WTC11 (cell line): ENCODE measurements around the gene KCNC3.

ENCODE experiments used
- CREM ChIP-seq: sonication (generic); formaldehyde crosslinking; IDR thresholded peaks from 2 replicates; pipeline ENCODE4 v1.8.1; 2022; ENCODE audit warnings: mild to moderate bottlenecking, missing genetic modification reagents, moderate library complexity
- ELF4 ChIP-seq: sonication (generic); formaldehyde crosslinking; IDR thresholded peaks from 2 replicates; pipeline ENCODE4 v1.8.1; 2022; ENCODE audit warnings: low read depth, mild to moderate bottlenecking, moderate library complexity, missing genetic modification reagents
- FOXJ3 ChIP-seq: sonication (generic); formaldehyde crosslinking; IDR thresholded peaks from 2 replicates; pipeline ENCODE4 v1.9.0; 2021; ENCODE audit warnings: missing genetic modification reagents, mild to moderate bottlenecking, borderline replicate concordance
- GABPB1 ChIP-seq: sonication (generic); formaldehyde crosslinking; IDR thresholded peaks from 2 replicates; pipeline ENCODE4 v1.8.1; 2023; ENCODE audit warnings: mild to moderate bottlenecking, missing genetic modification reagents
- HMGA2 ChIP-seq: fragments of 250-450 bp; sonication (Bioruptor Pico); IDR thresholded peaks from 2 replicates; pipeline ENCODE4 v1.4.0; 2021; ENCODE audit warnings: mild to moderate bottlenecking, moderate library complexity
- JUN ChIP-seq: sonication (generic); formaldehyde crosslinking; IDR thresholded peaks from 2 replicates; pipeline ENCODE4 v1.8.0; 2023; ENCODE audit warnings: mild to moderate bottlenecking, missing genetic modification reagents
- NFYB ChIP-seq: sonication (generic); formaldehyde crosslinking; conservative IDR thresholded peaks from 2 replicates; pipeline ENCODE4 v1.8.0; 2022; ENCODE audit warnings: low read depth, missing genetic modification reagents
- SMAD4 ChIP-seq: sonication (generic); formaldehyde crosslinking; IDR thresholded peaks from 2 replicates; pipeline ENCODE4 v1.8.0; 2022; ENCODE audit warnings: mild to moderate bottlenecking, missing genetic modification reagents
- SOX15 ChIP-seq: fragments of 250-450 bp; sonication (Bioruptor Pico); IDR thresholded peaks from 2 replicates; pipeline ENCODE4 v1.9.0; 2021; ENCODE audit warnings: mild to moderate bottlenecking
- TF ChIP-seq, protein P1 (sequence below): fragments of 200-600 bp; IDR thresholded peaks from 2 replicates; pipeline ENCODE4 v1.8.0; 2022; ENCODE audit warnings: antibody characterized with exemption
- TF ChIP-seq, protein P2 (sequence below): sonication (generic); formaldehyde crosslinking; IDR thresholded peaks from 2 replicates; pipeline ENCODE4 v1.8.1; 2022; ENCODE audit warnings: missing genetic modification reagents, borderline replicate concordance
- TF ChIP-seq, protein P3 (sequence below): sonication (generic); formaldehyde crosslinking; IDR thresholded peaks from 2 replicates; pipeline ENCODE4 v1.8.0; 2022; ENCODE audit warnings: mild to moderate bottlenecking, missing genetic modification reagents

DNA sequence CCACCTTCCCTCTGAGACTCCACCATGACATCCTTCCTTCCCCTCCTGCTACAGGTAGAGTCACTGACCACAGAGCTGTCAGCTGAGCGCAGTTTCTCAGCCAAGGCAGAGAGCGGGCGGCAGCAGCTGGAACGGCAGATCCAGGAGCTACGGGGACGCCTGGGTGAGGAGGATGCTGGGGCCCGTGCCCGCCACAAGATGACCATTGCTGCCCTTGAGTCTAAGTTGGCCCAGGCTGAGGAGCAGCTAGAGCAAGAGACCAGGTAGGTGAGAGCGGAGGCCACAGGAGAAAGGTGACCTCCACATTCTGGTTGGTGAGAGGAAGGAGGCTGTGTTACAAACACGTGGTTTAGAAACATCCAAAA lies 27.6 kb downstream of the KCNC3 start:
- TF ChIP-seq FOXJ3 (CRISPR knock-in tag) (no peak), GABPB1 (CRISPR knock-in tag) (no peak), ELF4 (no peak), SOX15 (CRISPR knock-in tag) (no peak), HMGA2 (CRISPR knock-in tag) (no peak), SMAD4 (CRISPR knock-in tag) (no peak), CREM (CRISPR knock-in tag) (no peak), NFYB (CRISPR knock-in tag) (no peak), JUN (CRISPR knock-in tag) (no peak)
- TF ChIP-seq, protein P1, sequence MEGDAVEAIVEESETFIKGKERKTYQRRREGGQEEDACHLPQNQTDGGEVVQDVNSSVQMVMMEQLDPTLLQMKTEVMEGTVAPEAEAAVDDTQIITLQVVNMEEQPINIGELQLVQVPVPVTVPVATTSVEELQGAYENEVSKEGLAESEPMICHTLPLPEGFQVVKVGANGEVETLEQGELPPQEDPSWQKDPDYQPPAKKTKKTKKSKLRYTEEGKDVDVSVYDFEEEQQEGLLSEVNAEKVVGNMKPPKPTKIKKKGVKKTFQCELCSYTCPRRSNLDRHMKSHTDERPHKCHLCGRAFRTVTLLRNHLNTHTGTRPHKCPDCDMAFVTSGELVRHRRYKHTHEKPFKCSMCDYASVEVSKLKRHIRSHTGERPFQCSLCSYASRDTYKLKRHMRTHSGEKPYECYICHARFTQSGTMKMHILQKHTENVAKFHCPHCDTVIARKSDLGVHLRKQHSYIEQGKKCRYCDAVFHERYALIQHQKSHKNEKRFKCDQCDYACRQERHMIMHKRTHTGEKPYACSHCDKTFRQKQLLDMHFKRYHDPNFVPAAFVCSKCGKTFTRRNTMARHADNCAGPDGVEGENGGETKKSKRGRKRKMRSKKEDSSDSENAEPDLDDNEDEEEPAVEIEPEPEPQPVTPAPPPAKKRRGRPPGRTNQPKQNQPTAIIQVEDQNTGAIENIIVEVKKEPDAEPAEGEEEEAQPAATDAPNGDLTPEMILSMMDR = no peak
- TF ChIP-seq, protein P2, sequence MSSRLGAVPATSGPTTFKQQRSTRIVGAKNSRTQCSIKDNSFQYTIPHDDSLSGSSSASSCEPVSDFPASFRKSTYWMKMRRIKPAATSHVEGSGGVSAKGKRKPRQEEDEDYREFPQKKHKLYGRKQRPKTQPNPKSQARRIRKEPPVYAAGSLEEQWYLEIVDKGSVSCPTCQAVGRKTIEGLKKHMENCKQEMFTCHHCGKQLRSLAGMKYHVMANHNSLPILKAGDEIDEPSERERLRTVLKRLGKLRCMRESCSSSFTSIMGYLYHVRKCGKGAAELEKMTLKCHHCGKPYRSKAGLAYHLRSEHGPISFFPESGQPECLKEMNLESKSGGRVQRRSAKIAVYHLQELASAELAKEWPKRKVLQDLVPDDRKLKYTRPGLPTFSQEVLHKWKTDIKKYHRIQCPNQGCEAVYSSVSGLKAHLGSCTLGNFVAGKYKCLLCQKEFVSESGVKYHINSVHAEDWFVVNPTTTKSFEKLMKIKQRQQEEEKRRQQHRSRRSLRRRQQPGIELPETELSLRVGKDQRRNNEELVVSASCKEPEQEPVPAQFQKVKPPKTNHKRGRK (CRISPR knock-in tag) = no peak
- TF ChIP-seq, protein P3, sequence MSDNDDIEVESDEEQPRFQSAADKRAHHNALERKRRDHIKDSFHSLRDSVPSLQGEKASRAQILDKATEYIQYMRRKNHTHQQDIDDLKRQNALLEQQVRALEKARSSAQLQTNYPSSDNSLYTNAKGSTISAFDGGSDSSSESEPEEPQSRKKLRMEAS = no peak
